ENCODE measurements around the gene CSNK1D. TPM values are rescaled to one million over a fixed set of nuclear protein-coding genes. Genes with fewer than 3 reads are reported as not detected.

The CSNK1D gene
- total and polyA plus RNA-seq, 2 experiments from 2014 or later = 55.3 to 66.4 TPM

DNA sequence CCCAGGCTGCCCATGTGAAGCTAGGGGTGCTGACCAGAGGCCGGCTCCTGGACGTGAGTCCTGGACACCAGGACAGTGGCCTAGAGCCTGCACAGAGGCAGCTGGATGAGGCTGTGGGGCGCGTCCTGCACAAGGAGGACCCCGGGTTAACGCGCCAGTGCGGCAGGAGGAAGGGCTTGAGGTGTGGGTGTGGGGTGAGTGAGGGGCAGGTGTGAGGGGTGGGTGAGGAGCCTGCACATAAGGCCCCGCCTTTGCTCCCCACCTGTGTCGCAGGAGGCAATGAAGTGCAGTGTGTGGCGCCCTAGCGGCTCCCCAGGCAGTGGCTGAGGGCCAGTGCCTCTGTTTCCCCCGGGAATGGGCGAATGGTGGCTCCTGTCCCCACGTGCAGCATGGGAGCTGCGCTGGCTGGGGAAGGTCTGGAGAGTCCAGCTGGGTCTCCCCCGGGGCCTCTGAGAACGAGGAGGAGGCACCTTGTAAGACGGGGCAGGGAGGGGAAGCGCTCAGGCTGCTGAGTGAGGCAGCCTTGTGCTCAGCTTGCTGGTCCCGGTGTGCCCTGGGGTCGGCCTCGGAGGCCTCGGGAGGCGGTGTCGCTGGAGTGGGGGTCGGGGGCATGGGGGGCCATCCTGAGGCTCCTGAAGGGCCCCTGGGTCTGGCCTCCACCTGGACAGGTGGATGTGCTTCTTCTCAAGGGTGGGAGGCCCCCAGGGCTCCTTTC, 40.7 kb upstream of the CSNK1D start:
- H2AFZ ChIP-seq = no peak overlapping the region
- DNase-seq (ENCODE audit: low spot score) = no peak
- Mint-ChIP-seq H3K36me3 (ENCODE audit: low read depth) (no peaks in the 10 kb centered on the region), H3K9me3 (no peaks in the 10 kb centered on the region), H3K27ac (no peak overlapping the region), H3K4me3 (no peak overlapping the region), H3K4me1 (peaks cover 6% of the 10 kb centered on the region; the same call in 1 of the 3 replicates), H3K27me3 (ENCODE audit: insufficient read depth, low read depth, poor library complexity) (peaks cover 12% of the 10 kb centered on the region)
- H3K36me3 ChIP-seq (ENCODE audit: insufficient read depth) = no peaks in the 10 kb centered on the region
- peaks cover 8% of the 10 kb centered on the region for H3F3A ChIP-seq (replicated peaks; ENCODE audit: low read depth)
- no peaks in the 10 kb centered on the region for H3K4me1 ChIP-seq (ENCODE audit: insufficient read depth)
- no peaks in the 10 kb centered on the region for H3K9me2 ChIP-seq (ENCODE audit: insufficient read depth)
- no peaks in the 10 kb centered on the region for H4K20me1 ChIP-seq (replicated peaks; ENCODE audit: insufficient read depth)
- ATAC-seq = no peak
- H3K79me2 ChIP-seq (replicated peaks; ENCODE audit: insufficient read depth) = no peaks in the 10 kb centered on the region
- H3K27ac ChIP-seq (ENCODE audit: low read depth) = no peak overlapping the region
- H3K4me3 ChIP-seq = no peak overlapping the region
- no peaks in the 10 kb centered on the region for H3K27me3 ChIP-seq (ENCODE audit: insufficient read depth)
- no peak for TF ChIP-seq POLR2AphosphoS5 (IDR thresholded peaks at IDR 0.05; ENCODE audit: low read depth)
- TF ChIP-seq ZNF114 (CRISPR knock-in tag; IDR thresholded peaks at IDR 0.05) = no peak
- TF ChIP-seq, protein P1, sequence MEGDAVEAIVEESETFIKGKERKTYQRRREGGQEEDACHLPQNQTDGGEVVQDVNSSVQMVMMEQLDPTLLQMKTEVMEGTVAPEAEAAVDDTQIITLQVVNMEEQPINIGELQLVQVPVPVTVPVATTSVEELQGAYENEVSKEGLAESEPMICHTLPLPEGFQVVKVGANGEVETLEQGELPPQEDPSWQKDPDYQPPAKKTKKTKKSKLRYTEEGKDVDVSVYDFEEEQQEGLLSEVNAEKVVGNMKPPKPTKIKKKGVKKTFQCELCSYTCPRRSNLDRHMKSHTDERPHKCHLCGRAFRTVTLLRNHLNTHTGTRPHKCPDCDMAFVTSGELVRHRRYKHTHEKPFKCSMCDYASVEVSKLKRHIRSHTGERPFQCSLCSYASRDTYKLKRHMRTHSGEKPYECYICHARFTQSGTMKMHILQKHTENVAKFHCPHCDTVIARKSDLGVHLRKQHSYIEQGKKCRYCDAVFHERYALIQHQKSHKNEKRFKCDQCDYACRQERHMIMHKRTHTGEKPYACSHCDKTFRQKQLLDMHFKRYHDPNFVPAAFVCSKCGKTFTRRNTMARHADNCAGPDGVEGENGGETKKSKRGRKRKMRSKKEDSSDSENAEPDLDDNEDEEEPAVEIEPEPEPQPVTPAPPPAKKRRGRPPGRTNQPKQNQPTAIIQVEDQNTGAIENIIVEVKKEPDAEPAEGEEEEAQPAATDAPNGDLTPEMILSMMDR (conservative IDR thresholded peaks at IDR 0.05; ENCODE audit: low read depth in 2 of 2) = no peak
- no peak for TF ChIP-seq NANOG (IDR thresholded peaks at IDR 0.05; ENCODE audit: borderline replicate concordance)
- TF ChIP-seq CREB1 (CRISPR knock-in tag; IDR thresholded peaks at IDR 0.05; ENCODE audit: low read depth) = no peak
- TF ChIP-seq JUNB (IDR thresholded peaks at IDR 0.05; ENCODE audit: unreplicated experiment) = no peak
- no peak for TF ChIP-seq EZH2phosphoT487 (IDR thresholded peaks at IDR 0.05; ENCODE audit: unreplicated experiment)
- no peak for TF ChIP-seq STAT1 (IDR thresholded peaks at IDR 0.05; ENCODE audit: unreplicated experiment)
- TF ChIP-seq, protein P2, sequence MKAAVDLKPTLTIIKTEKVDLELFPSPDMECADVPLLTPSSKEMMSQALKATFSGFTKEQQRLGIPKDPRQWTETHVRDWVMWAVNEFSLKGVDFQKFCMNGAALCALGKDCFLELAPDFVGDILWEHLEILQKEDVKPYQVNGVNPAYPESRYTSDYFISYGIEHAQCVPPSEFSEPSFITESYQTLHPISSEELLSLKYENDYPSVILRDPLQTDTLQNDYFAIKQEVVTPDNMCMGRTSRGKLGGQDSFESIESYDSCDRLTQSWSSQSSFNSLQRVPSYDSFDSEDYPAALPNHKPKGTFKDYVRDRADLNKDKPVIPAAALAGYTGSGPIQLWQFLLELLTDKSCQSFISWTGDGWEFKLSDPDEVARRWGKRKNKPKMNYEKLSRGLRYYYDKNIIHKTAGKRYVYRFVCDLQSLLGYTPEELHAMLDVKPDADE (IDR thresholded peaks at IDR 0.05) = no peak
- TF ChIP-seq EZH2 (IDR thresholded peaks at IDR 0.05; ENCODE audit: low read depth, unreplicated experiment) = no peak
- TF ChIP-seq, protein P3, sequence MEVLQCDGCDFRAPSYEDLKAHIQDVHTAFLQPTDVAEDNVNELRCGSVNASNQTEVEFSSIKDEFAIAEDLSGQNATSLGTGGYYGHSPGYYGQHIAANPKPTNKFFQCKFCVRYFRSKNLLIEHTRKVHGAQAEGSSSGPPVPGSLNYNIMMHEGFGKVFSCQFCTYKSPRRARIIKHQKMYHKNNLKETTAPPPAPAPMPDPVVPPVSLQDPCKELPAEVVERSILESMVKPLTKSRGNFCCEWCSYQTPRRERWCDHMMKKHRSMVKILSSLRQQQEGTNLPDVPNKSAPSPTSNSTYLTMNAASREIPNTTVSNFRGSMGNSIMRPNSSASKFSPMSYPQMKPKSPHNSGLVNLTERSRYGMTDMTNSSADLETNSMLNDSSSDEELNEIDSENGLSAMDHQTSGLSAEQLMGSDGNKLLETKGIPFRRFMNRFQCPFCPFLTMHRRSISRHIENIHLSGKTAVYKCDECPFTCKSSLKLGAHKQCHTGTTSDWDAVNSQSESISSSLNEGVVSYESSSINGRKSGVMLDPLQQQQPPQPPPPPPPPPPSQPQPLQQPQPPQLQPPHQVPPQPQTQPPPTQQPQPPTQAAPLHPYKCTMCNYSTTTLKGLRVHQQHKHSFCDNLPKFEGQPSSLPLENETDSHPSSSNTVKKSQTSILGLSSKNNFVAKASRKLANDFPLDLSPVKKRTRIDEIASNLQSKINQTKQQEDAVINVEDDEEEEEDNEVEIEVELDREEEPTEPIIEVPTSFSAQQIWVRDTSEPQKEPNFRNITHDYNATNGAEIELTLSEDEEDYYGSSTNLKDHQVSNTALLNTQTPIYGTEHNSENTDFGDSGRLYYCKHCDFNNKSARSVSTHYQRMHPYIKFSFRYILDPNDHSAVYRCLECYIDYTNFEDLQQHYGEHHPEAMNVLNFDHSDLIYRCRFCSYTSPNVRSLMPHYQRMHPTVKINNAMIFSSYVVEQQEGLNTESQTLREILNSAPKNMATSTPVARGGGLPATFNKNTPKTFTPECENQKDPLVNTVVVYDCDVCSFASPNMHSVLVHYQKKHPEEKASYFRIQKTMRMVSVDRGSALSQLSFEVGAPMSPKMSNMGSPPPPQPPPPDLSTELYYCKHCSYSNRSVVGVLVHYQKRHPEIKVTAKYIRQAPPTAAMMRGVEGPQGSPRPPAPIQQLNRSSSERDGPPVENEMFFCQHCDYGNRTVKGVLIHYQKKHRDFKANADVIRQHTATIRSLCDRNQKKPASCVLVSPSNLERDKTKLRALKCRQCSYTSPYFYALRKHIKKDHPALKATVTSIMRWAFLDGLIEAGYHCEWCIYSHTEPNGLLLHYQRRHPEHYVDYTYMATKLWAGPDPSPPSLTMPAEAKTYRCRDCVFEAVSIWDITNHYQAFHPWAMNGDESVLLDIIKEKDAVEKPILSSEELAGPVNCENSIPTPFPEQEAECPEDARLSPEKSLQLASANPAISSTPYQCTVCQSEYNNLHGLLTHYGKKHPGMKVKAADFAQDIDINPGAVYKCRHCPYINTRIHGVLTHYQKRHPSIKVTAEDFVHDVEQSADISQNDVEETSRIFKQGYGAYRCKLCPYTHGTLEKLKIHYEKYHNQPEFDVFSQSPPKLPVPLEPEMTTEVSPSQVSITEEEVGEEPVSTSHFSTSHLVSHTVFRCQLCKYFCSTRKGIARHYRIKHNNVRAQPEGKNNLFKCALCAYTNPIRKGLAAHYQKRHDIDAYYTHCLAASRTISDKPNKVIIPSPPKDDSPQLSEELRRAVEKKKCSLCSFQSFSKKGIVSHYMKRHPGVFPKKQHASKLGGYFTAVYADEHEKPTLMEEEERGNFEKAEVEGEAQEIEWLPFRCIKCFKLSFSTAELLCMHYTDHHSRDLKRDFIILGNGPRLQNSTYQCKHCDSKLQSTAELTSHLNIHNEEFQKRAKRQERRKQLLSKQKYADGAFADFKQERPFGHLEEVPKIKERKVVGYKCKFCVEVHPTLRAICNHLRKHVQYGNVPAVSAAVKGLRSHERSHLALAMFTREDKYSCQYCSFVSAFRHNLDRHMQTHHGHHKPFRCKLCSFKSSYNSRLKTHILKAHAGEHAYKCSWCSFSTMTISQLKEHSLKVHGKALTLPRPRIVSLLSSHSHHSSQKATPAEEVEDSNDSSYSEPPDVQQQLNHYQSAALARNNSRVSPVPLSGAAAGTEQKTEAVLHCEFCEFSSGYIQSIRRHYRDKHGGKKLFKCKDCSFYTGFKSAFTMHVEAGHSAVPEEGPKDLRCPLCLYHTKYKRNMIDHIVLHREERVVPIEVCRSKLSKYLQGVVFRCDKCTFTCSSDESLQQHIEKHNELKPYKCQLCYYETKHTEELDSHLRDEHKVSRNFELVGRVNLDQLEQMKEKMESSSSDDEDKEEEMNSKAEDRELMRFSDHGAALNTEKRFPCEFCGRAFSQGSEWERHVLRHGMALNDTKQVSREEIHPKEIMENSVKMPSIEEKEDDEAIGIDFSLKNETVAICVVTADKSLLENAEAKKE (CRISPR knock-in tag; IDR thresholded peaks at IDR 0.05) = no peak
- no peak for TF ChIP-seq ZNF331 (CRISPR knock-in tag; IDR thresholded peaks at IDR 0.05; ENCODE audit: low read depth)
- TF ChIP-seq, protein P4, sequence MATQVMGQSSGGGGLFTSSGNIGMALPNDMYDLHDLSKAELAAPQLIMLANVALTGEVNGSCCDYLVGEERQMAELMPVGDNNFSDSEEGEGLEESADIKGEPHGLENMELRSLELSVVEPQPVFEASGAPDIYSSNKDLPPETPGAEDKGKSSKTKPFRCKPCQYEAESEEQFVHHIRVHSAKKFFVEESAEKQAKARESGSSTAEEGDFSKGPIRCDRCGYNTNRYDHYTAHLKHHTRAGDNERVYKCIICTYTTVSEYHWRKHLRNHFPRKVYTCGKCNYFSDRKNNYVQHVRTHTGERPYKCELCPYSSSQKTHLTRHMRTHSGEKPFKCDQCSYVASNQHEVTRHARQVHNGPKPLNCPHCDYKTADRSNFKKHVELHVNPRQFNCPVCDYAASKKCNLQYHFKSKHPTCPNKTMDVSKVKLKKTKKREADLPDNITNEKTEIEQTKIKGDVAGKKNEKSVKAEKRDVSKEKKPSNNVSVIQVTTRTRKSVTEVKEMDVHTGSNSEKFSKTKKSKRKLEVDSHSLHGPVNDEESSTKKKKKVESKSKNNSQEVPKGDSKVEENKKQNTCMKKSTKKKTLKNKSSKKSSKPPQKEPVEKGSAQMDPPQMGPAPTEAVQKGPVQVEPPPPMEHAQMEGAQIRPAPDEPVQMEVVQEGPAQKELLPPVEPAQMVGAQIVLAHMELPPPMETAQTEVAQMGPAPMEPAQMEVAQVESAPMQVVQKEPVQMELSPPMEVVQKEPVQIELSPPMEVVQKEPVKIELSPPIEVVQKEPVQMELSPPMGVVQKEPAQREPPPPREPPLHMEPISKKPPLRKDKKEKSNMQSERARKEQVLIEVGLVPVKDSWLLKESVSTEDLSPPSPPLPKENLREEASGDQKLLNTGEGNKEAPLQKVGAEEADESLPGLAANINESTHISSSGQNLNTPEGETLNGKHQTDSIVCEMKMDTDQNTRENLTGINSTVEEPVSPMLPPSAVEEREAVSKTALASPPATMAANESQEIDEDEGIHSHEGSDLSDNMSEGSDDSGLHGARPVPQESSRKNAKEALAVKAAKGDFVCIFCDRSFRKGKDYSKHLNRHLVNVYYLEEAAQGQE (IDR thresholded peaks at IDR 0.05; ENCODE audit: unreplicated experiment) = no peak
- no peak overlapping the region for H3K4me2 ChIP-seq
